Measurements from ENCODE around the gene OR2T3.
"Not testable (repeated sequence)": the region's sequence is repeated elsewhere in the genome, so short reads cannot be mapped to it uniquely, and the experiment has no call there.

GRCh38 chr1:248455045-248455444, 18.1 kb upstream of the OR2T3 start:
- TF ChIP-seq CTCF, POLR2A (IDR thresholded peaks at IDR 0.05): not testable (repeated sequence)
